A673 (cell line): ENCODE data around the gene PDCD1. TPM values are rescaled to one million over a fixed set of nuclear protein-coding genes. Genes with fewer than 3 reads are reported as not detected.

Experiments used
- BruUV-seq: library from RNA; stranded (reverse); fragments of 400-500 nt; replicated peaks from 2 replicates; lab custom pipeline; 2021; lab: Mats Ljungman, UMichigan
- CTCF ChIA-PET: fragments of 300-600 bp; sonication (Branson Sonifier 250); formaldehyde crosslinking; loops from one replicate; lab custom pipeline; 2022; ENCODE audit warnings: antibody characterized with exemption; lab: Charles Lee
- POLR2A ChIA-PET: fragments of 300-600 bp; sonication (Branson Sonifier 250); formaldehyde crosslinking; loops from one replicate; lab custom pipeline; 2022; ENCODE audit warnings: antibody characterized with exemption; ENCODE audit not compliant: low non-redundant PET; lab: Charles Lee
- DNase-seq: peaks from one replicate; pipeline ENCODE4 v3.0.0-alpha.2; 2015; ENCODE audit warnings: low spot score
- H3K27ac ChIP-seq: fragments of 200-600 bp; sonication (generic); 2 replicates; pipeline ENCODE4 v1.5.1; 2016; ENCODE audit warnings: mixed run types, low read depth, mild to moderate bottlenecking, mixed read lengths, antibody characterized with exemption, low read length; ENCODE audit not compliant: poor library complexity, severe bottlenecking
- H3K27me3 ChIP-seq: fragments of 200-600 bp; sonication (generic); replicated peaks from 2 replicates; pipeline ENCODE4 v1.6.1; 2017; ENCODE audit warnings: mixed run types, low read depth, mild to moderate bottlenecking, mixed read lengths, antibody characterized with exemption, low read length; ENCODE audit not compliant: insufficient read depth, poor library complexity
- H3K36me3 ChIP-seq: fragments of 200-600 bp; sonication (generic); 2 replicates; pipeline ENCODE4 v1.6.1; 2016; ENCODE audit warnings: mixed run types, mild to moderate bottlenecking, mixed read lengths, antibody characterized with exemption, low read length; ENCODE audit not compliant: insufficient read depth, poor library complexity, severe bottlenecking
- H3K4me1 ChIP-seq: fragments of 200-600 bp; sonication (generic); 2 replicates; pipeline ENCODE4 v1.6.1; 2017; ENCODE audit warnings: mixed run types, mild to moderate bottlenecking, mixed read lengths, antibody characterized with exemption, low read length; ENCODE audit not compliant: insufficient read depth, poor library complexity, severe bottlenecking
- H3K4me3 ChIP-seq: fragments of 200-600 bp; sonication (generic); 2 replicates; pipeline ENCODE4 v1.5.1; 2016; ENCODE audit warnings: low read depth, mixed run types, mild to moderate bottlenecking, mixed read lengths, low read length; ENCODE audit not compliant: poor library complexity, severe bottlenecking
- H3K9me3 ChIP-seq: fragments of 200-600 bp; sonication (generic); 2 replicates; pipeline ENCODE4 v1.6.1; 2016; ENCODE audit warnings: mixed run types, low read depth, mild to moderate bottlenecking, mixed read lengths, antibody characterized with exemption, low read length; ENCODE audit not compliant: poor library complexity, severe bottlenecking
- EZH2 ChIP-seq: fragments of 200-600 bp; sonication (generic); IDR thresholded peaks from 2 replicates; pipeline ENCODE4 v1.6.1; 2017; ENCODE audit warnings: borderline replicate concordance, low read depth, mild to moderate bottlenecking, mixed read lengths, antibody characterized with exemption, low read length; ENCODE audit not compliant: poor library complexity, severe bottlenecking
- intact Hi-C: fragments of 100-400 bp; cut with micrococcal nuclease; formaldehyde crosslinking; loops from one replicate; pipeline ENCODE4 v1.10.0; 2022; ENCODE audit not compliant: unreplicated experiment
- total RNA-seq: library from RNA; stranded (reverse); gene quantifications from 2 replicates; pipeline ENCODE4 v1.2.3, GENCODE V29; 2021
- TF ChIP-seq, protein P1 (sequence below): fragments of 300-800, 200-600 bp; sonication (generic); conservative IDR thresholded peaks from 2 replicates; pipeline ENCODE4 v1.5.1; 2017; ENCODE audit warnings: low read depth, mild to moderate bottlenecking, antibody characterized with exemption, low read length, moderate library complexity, mixed read lengths

Gene PDCD1
- total RNA-seq, 1 experiment from 2014 or later, result 0.34 TPM

DNA sequence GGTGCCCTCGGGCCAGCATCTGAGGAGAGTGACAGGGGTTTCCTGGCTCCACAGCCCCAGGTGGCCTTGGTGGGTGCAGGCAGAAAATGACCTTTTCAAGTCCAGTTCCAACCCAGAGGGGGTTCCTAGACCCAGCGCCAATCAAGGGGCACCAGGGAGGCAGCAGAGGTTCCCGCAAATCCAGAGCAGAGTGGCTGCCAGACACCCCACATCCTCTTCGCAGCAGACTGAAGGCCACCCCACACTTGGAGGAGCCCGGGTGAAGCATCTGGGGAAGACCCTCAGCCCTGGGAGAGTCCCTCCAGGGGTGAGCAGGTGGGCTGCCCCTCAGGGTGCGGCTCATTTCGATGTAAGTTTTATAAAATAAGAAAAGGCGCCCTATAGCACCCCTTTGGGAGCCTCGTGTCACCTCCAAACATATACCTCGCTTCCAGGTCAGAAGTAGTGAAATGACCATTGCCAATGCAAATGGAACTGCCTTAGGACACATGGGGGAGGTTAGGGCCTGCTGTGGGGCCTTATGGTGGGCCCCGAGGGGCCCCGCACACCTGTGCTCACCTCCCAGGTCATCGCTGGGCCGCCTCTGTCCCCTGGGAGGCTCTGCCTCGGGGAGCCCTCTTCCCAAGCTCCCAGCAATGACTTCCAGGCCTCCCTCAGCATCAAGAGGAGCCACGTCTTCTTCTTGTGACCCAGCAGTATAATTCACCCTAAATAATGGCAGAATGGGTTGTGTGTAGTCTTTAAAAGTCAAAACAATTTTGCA lies 21.8 kb upstream of the PDCD1 start:
- H3K36me3 ChIP-seq, result no peaks in the 10 kb centered on the region
- H3K9me3 ChIP-seq, result no peaks in the 10 kb centered on the region
- ChIA-PET CTCF (no interaction called here), POLR2A (interaction anchor here (0.5 kb wide), 1 partner anchor 63 kb away, joined by 8 read pairs; no protein-coding TSS in a partner anchor)
- DNase-seq, result no peak
- TF ChIP-seq, protein P1, sequence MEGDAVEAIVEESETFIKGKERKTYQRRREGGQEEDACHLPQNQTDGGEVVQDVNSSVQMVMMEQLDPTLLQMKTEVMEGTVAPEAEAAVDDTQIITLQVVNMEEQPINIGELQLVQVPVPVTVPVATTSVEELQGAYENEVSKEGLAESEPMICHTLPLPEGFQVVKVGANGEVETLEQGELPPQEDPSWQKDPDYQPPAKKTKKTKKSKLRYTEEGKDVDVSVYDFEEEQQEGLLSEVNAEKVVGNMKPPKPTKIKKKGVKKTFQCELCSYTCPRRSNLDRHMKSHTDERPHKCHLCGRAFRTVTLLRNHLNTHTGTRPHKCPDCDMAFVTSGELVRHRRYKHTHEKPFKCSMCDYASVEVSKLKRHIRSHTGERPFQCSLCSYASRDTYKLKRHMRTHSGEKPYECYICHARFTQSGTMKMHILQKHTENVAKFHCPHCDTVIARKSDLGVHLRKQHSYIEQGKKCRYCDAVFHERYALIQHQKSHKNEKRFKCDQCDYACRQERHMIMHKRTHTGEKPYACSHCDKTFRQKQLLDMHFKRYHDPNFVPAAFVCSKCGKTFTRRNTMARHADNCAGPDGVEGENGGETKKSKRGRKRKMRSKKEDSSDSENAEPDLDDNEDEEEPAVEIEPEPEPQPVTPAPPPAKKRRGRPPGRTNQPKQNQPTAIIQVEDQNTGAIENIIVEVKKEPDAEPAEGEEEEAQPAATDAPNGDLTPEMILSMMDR, result no peak
- no peak for TF ChIP-seq EZH2
- H3K4me3 ChIP-seq, result peak overlapping the region; percentile 66
- no peaks in the 10 kb centered on the region for H3K27me3 ChIP-seq
- intact Hi-C loops, result loop anchor here (2.0 to 10.0 kb wide), 3 partner anchors 146 to 523 kb away; partner anchors contain the start of genes D2HGDH, FARP2 and ING5
- H3K4me1 ChIP-seq, result peaks cover 38% of the 10 kb centered on the region
- H3K27ac ChIP-seq, result peak overlapping the region; percentile 95
- TSS peak; percentile 73 for BruUV-seq

DNA sequence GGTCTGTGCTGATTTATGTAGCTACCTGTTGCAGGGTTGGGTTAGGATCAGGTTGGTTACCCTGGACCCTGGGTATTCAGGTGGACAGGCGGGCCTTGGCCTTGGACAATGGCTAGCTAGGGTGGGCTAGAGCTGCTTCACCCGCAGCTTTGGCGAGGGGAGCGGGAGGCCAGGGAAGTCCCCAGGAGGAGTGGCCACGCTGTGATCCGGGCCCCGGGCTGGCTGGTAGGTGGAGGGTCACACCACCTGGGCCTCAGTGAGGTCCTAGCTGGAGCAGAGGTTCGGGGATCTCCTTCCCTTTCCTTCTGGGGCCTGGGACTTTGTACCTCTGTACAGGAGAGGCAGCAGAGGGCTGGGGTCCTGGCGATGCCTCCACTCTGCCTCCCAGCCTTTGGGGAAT lies 20.6 kb upstream of the PDCD1 start:
- no peak overlapping the region for H3K4me3 ChIP-seq
- no peak for DNase-seq
- no peak overlapping the region for H3K27ac ChIP-seq
- H3K4me1 ChIP-seq, result peaks cover 27% of the 10 kb centered on the region
- no TSS peak for BruUV-seq
- TF ChIP-seq EZH2, result no peak
- TF ChIP-seq, protein P1, result no peak
- intact Hi-C loops, result loop anchor here (10.0 kb wide), 1 partner anchor 1035 kb away; no protein-coding TSS in a partner anchor
- POLR2A ChIA-PET, result interaction anchor here (0.6 kb wide), 1 partner anchor 232 kb away, joined by 4 read pairs; no protein-coding TSS in a partner anchor
- CTCF ChIA-PET, result no interaction called here
- no peaks in the 10 kb centered on the region for H3K9me3 ChIP-seq
- H3K27me3 ChIP-seq, result no peaks in the 10 kb centered on the region
- H3K36me3 ChIP-seq, result no peaks in the 10 kb centered on the region

DNA sequence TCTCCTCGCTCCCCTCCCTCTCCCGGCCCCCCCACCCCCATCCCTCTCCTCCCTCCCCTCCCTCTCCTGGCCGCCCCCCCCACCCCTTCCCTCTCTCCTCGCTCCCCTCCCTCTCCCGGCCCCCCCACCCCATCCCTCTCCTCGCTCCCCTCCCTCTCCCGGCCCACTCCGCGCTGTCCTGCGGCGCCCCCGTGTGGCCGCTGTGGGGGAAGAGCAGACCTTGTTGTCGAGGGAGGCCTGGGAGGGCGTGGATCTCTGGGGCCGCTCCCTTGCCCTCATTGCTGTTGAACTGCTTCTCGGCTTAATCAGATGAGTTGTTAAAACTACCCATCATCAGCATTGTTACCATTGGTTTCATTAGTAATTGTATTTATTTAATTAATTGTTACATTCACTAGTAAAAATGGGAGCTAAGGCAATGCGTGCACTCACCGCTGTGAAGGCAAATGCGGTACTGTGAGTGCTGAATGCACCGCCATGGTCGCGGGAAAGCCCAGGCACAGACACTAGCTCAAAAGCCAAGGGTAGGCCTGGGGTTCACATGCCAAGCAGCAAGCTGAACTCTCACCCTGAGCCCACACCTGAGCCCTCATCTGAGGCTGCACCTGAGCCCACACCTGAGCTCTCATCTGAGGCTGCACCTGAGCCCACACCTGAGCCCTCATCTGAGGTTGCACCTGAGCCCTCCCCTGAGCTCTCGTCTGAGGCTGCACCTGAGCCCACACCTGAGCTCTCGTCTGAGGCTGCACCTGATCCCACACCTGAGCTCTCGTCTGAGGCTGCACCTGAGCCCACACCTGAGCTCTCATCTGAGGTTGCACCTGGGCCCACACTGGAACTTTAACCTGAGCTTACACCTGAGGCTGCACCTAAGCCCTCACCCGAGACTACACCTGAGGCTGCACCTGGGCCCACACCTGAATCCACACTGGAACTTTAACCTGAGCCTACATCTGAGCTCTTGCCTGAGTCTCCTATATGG lies 19.6 kb upstream of the PDCD1 start:
- TF ChIP-seq, protein P1, result peak; percentile 80
- TF ChIP-seq EZH2, result no peak
- POLR2A ChIA-PET, result interaction anchor here (0.6 kb wide), 1 partner anchor 231 kb away, joined by 4 read pairs; no protein-coding TSS in a partner anchor
- DNase-seq, result peak; percentile 94
- H3K4me3 ChIP-seq, result no peak overlapping the region
- CTCF ChIA-PET, result interaction anchor here (0.7 to 1.4 kb wide), 5 partner anchors 10 to 800 kb away, joined by 3 to 12 read pairs (median 3); no protein-coding TSS in a partner anchor
- H3K9me3 ChIP-seq, result no peaks in the 10 kb centered on the region
- H3K4me1 ChIP-seq, result peaks cover 19% of the 10 kb centered on the region
- intact Hi-C loops, result loop anchor here (2.0 to 10.0 kb wide), 2 partner anchors 213 to 1033 kb away; no protein-coding TSS in a partner anchor
- no peaks in the 10 kb centered on the region for H3K27me3 ChIP-seq
- no TSS peak for BruUV-seq
- H3K36me3 ChIP-seq, result no peaks in the 10 kb centered on the region
- no peak overlapping the region for H3K27ac ChIP-seq
